Measurements from ENCODE around the gene G6PC2. TPM values are rescaled to one million over a fixed set of nuclear protein-coding genes. Genes with fewer than 3 reads are reported as not detected.

G6PC2 gene
- total RNA-seq, 1 donor = not detected

- H3K4me3 ChIP-seq (ENCODE audit: low read depth, low read length) = no peak overlapping the region
- TF ChIP-seq CTCF (IDR thresholded peaks at IDR 0.05; ENCODE audit: insufficient read depth, low read depth, low read length) = no peak
- DNase-seq (ENCODE audit: low read depth) = no peak
Measured at GRCh38 chr2:168904358-168904757, 3.3 kb downstream of the G6PC2 start.

- TF ChIP-seq CTCF (IDR thresholded peaks at IDR 0.05; ENCODE audit: insufficient read depth, low read depth, low read length) = no peak
- no peak for DNase-seq (ENCODE audit: low read depth)
- no peak overlapping the region for H3K4me3 ChIP-seq (ENCODE audit: low read depth, low read length)
Measured at GRCh38 chr2:168907940-168908662, 7.0 kb downstream of the G6PC2 start.

- H3K4me3 ChIP-seq (ENCODE audit: low read depth, low read length) = no peak overlapping the region
- TF ChIP-seq CTCF (IDR thresholded peaks at IDR 0.05; ENCODE audit: insufficient read depth, low read depth, low read length) = no peak
- no peak for DNase-seq (ENCODE audit: low read depth)
Measured at GRCh38 chr2:168910330-168910729, 9.2 kb downstream of the G6PC2 start.

GRCh38 chr2:168912466-168912865 lies 11.4 kb downstream of the G6PC2 start:
- TF ChIP-seq CTCF (IDR thresholded peaks at IDR 0.05; ENCODE audit: insufficient read depth, low read depth, low read length) = no peak
- no peak for DNase-seq (ENCODE audit: low read depth)
- no peak overlapping the region for H3K4me3 ChIP-seq (ENCODE audit: low read depth, low read length)

- TF ChIP-seq CTCF (IDR thresholded peaks at IDR 0.05; ENCODE audit: insufficient read depth, low read depth, low read length) = no peak
- peak overlapping the region; percentile 42 for H3K4me3 ChIP-seq (ENCODE audit: low read depth, low read length)
- peak; percentile 24 for DNase-seq (ENCODE audit: low read depth)
Measured at GRCh38 chr2:168912901-168913369, 11.8 kb downstream of the G6PC2 start.

- H3K4me3 ChIP-seq (ENCODE audit: low read depth, low read length) = no peak overlapping the region
- TF ChIP-seq CTCF (IDR thresholded peaks at IDR 0.05; ENCODE audit: insufficient read depth, low read depth, low read length) = no peak
- DNase-seq (ENCODE audit: low read depth) = no peak
Measured at GRCh38 chr2:168913495-168913894, 12.4 kb downstream of the G6PC2 start.
